Kidney (tissue), 14 donors: ENCODE measurements around the gene KLK4. TPM values are rescaled to one million over a fixed set of nuclear protein-coding genes. Genes with fewer than 3 reads are reported as not detected.

Source experiments
- DNase-seq, 5 donors: peaks; one replicate each; pipeline ENCODE4 v3.0.0-alpha.2; 2013 to 2020
- FAIRE-seq: peaks from 2 replicates; lab custom pipeline; 2012; peaks lifted over from hg19 to GRCh38; lab: Jason Lieb, UNC
- H3K27ac ChIP-seq, 2 donors: one replicate each; pipeline ENCODE4 v1.7.0; 2013; ENCODE audit warnings: low read depth in 2 of 2, low read length in 2 of 2, inconsistent platforms in 1 of 2
- H3K27me3 ChIP-seq: one replicate; pipeline ENCODE4 v1.7.1; 2013; ENCODE audit warnings: low read length, inconsistent platforms; ENCODE audit not compliant: control insufficient read depth, insufficient read depth
- H3K36me3 ChIP-seq, 3 donors: one replicate each; pipeline versions ENCODE4 v1.7.0 to v1.7.1; 2013; ENCODE audit warnings: low read length in 3 of 3, control low read depth in 1 of 3, inconsistent platforms in 1 of 3; ENCODE audit not compliant: insufficient read depth in 3 of 3, control insufficient read depth in 2 of 3
- H3K4me1 ChIP-seq, 3 donors: one replicate each; pipeline versions ENCODE4 v1.7.0 to v1.7.1; 2013; ENCODE audit warnings: low read length in 3 of 3, inconsistent platforms in 1 of 3, low read depth in 1 of 3; ENCODE audit not compliant: control insufficient read depth in 2 of 3, insufficient read depth in 2 of 3
- H3K4me3 ChIP-seq, 3 donors: one replicate each; pipeline versions ENCODE4 v1.7.0 to v1.8.1; 2013; ENCODE audit warnings: low read length in 3 of 3, control low read depth in 1 of 3, inconsistent platforms in 1 of 3
- H3K9ac ChIP-seq, 3 donors: one replicate each; pipeline versions ENCODE4 v1.7.0 to v1.7.1; 2013; ENCODE audit warnings: low read length in 3 of 3, control low read depth in 1 of 3, inconsistent platforms in 1 of 3
- H3K9me3 ChIP-seq, 3 donors: one replicate each; pipeline versions ENCODE4 v1.7.0 to v1.7.1; 2013; ENCODE audit warnings: low read length in 3 of 3, control low read depth in 1 of 3, inconsistent platforms in 1 of 3; ENCODE audit not compliant: control insufficient read depth in 2 of 3, insufficient read depth in 1 of 3
- intact Hi-C: fragments of 100-400 bp; cut with DNase I; formaldehyde crosslinking; loops from one replicate; pipeline ENCODE4 v1.11.1; 2022
- polyA plus RNA-seq: library from polyadenylated mRNA; stranded (reverse); fragments of 350-450 nt; fragmentation: Illumina TruSeq; extraction: RNeasy Lipid Tissue Mini Kit (QIAGEN cat#74804); gene quantifications from one replicate; pipeline ENCODE4 v1.2.3, GENCODE V29; 2014; ENCODE audit warnings: low read depth, low replicate concordance; ENCODE audit not compliant: insufficient read depth
- total RNA-seq: library from RNA; stranded (reverse); fragmentation: NEBNext Ultra II Directional; extraction: Animal tissue kit (Norgen Biotek cat#: 25700); gene quantifications from one replicate; pipeline ENCODE4 v1.2.1, GENCODE V29; 2021
- TF ChIP-seq, protein P1 (sequence below): IDR thresholded peaks from 3 replicates; pipeline ENCODE4 v1.5.1; 2012; ENCODE audit warnings: mild to moderate bottlenecking, moderate library complexity, borderline replicate concordance; ENCODE audit not compliant: insufficient read depth; ENCODE audit errors: extremely low read depth
- donor health status: control.
- donor health status: control.
- donor health status: control.
- donor health status: control.
- donor health status: control.
- donor health status: DM: yes; HTN: yes; CAD: no.
- donor health status: Normal renal cell carcinoma (clear cell type).

The KLK4 gene
- total and polyA plus RNA-seq, 2 donors from 2014 or later = 1.2 TPM; not detected in 1

- FAIRE-seq = no peak
- H3K9ac ChIP-seq = no peak overlapping the region
- TF ChIP-seq, protein P1, sequence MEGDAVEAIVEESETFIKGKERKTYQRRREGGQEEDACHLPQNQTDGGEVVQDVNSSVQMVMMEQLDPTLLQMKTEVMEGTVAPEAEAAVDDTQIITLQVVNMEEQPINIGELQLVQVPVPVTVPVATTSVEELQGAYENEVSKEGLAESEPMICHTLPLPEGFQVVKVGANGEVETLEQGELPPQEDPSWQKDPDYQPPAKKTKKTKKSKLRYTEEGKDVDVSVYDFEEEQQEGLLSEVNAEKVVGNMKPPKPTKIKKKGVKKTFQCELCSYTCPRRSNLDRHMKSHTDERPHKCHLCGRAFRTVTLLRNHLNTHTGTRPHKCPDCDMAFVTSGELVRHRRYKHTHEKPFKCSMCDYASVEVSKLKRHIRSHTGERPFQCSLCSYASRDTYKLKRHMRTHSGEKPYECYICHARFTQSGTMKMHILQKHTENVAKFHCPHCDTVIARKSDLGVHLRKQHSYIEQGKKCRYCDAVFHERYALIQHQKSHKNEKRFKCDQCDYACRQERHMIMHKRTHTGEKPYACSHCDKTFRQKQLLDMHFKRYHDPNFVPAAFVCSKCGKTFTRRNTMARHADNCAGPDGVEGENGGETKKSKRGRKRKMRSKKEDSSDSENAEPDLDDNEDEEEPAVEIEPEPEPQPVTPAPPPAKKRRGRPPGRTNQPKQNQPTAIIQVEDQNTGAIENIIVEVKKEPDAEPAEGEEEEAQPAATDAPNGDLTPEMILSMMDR = no peak
- intact Hi-C loops = no loop called here
- no peaks in the 10 kb centered on the region for H3K4me1 ChIP-seq
- peaks cover 3% of the 10 kb centered on the region for H3K27me3 ChIP-seq
- no peak overlapping the region for H3K4me3 ChIP-seq
- H3K27ac ChIP-seq = no peak overlapping the region
- no peak for DNase-seq
- H3K9me3 ChIP-seq = no peaks in the 10 kb centered on the region
- no peaks in the 10 kb centered on the region for H3K36me3 ChIP-seq
Measured at GRCh38 chr19:50902640-50903039, 8.6 kb downstream of the KLK4 start.

DNA sequence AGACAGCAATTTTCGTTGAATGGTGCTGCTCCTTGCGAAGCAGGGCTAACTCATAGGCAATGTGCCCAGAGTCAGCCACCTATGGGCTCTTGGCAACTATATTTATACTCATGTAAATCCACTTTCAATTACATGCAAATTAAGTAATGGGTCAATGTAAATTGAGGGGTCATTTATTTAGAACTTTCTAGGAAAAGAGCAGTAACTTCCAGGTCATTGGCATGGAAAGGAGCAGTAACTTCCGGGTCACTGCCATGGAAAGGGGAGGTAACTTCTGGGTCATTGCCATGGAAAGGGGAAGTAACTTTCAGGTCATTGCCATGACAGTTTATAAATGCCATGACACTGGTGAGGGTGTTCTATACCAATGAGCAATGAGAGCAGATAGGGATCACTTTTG lies 11.6 kb downstream of the KLK4 start:
- TF ChIP-seq, protein P1 = no peak
- FAIRE-seq = no peak
- no peak overlapping the region for H3K9ac ChIP-seq
- H3K4me3 ChIP-seq = no peak overlapping the region
- DNase-seq = no peak
- H3K36me3 ChIP-seq = no peaks in the 10 kb centered on the region
- H3K4me1 ChIP-seq = no peaks in the 10 kb centered on the region
- no peak overlapping the region for H3K27ac ChIP-seq
- H3K27me3 ChIP-seq = no peaks in the 10 kb centered on the region
- H3K9me3 ChIP-seq = no peaks in the 10 kb centered on the region
- intact Hi-C loops = no loop called here

- Histone ChIP-seq H3K4me1 (no peaks in the 10 kb centered on the region), H3K27ac (no peak overlapping the region), H3K9ac (no peak overlapping the region), H3K9me3 (no peaks in the 10 kb centered on the region), H3K36me3 (no peaks in the 10 kb centered on the region), H3K27me3 (no peaks in the 10 kb centered on the region), H3K4me3 (no peak overlapping the region)
- intact Hi-C loops = no loop called here
- TF ChIP-seq, protein P1 = no peak
- no peak for FAIRE-seq
- DNase-seq = no peak
Measured at GRCh38 chr19:50898018-50898417, 13.2 kb downstream of the KLK4 start.

DNA sequence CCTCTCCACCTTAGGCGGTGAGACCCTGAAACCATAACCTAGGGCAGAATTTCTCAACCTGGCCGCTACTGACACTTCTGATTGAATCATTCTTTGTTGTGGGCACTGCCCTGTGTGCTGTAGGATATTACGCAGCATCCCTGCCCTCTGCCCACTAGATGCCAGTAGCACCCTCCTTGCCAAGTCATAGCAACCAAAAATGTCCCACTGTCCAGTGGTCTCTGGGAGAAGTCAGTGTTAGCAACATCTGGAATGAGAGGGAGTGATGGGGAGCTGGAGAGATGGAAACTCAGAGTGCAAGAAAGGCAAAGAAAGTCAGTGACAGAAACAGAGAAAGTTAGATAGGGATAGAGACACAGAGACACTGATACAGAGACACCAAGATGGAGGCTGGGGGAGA lies 13.6 kb downstream of the KLK4 start:
- DNase-seq = no peak
- Histone ChIP-seq H3K4me3 (no peak overlapping the region), H3K27ac (no peak overlapping the region), H3K36me3 (no peaks in the 10 kb centered on the region), H3K9ac (no peak overlapping the region), H3K9me3 (no peaks in the 10 kb centered on the region), H3K4me1 (no peaks in the 10 kb centered on the region), H3K27me3 (no peaks in the 10 kb centered on the region)
- TF ChIP-seq, protein P1 = no peak
- no peak for FAIRE-seq
- intact Hi-C loops = no loop called here
